GM15510 (cell line): ENCODE measurements around the gene MFAP3.

Experiments used
- POLR2A ChIP-seq: IDR thresholded peaks from 3 replicates; pipeline ENCODE4 v1.6.1; 2011; ENCODE audit warnings: borderline replicate concordance; ENCODE audit not compliant: insufficient read length; ENCODE audit errors: extremely low read depth

MFAP3 gene

GRCh38 chr5:154042766-154043165, 4.0 kb downstream of the MFAP3 start:
- no peak for TF ChIP-seq POLR2A

GRCh38 chr5:154044099-154044498, 5.3 kb downstream of the MFAP3 start:
- TF ChIP-seq POLR2A: no peak

- no peak for TF ChIP-seq POLR2A
Observed at GRCh38 chr5:154044581-154044980, 5.8 kb downstream of the MFAP3 start.

- no peak for TF ChIP-seq POLR2A
Observed at GRCh38 chr5:154046486-154046885, 7.7 kb downstream of the MFAP3 start.

- no peak for TF ChIP-seq POLR2A
Observed at GRCh38 chr5:154047324-154047723, 8.6 kb downstream of the MFAP3 start.

- no peak for TF ChIP-seq POLR2A
Observed at GRCh38 chr5:154049636-154050035, 10.9 kb downstream of the MFAP3 start.

- no peak for TF ChIP-seq POLR2A
Observed at GRCh38 chr5:154053468-154053867, 14.7 kb downstream of the MFAP3 start.

GRCh38 chr5:154055201-154055600, 16.4 kb downstream of the MFAP3 start:
- no peak for TF ChIP-seq POLR2A

GRCh38 chr5:154058055-154059038, 19.6 kb downstream of the MFAP3 start:
- TF ChIP-seq POLR2A: no peak

GRCh38 chr5:154059039-154059430, 20.3 kb downstream of the MFAP3 start:
- TF ChIP-seq POLR2A: no peak

GRCh38 chr5:154059583-154059982, 20.8 kb downstream of the MFAP3 start:
- TF ChIP-seq POLR2A: no peak

GRCh38 chr5:154060606-154061005, 21.8 kb downstream of the MFAP3 start:
- TF ChIP-seq POLR2A: no peak

GRCh38 chr5:154063372-154063771, 24.6 kb downstream of the MFAP3 start:
- TF ChIP-seq POLR2A: no peak

- no peak for TF ChIP-seq POLR2A
Observed at GRCh38 chr5:154065971-154066370, 27.2 kb downstream of the MFAP3 start.

GRCh38 chr5:154071799-154072413, 33.1 kb downstream of the MFAP3 start:
- TF ChIP-seq POLR2A: no peak

GRCh38 chr5:154072414-154073171, 33.8 kb downstream of the MFAP3 start:
- TF ChIP-seq POLR2A: no peak

- no peak for TF ChIP-seq POLR2A
Observed at GRCh38 chr5:154076240-154076922, 37.6 kb downstream of the MFAP3 start.
